Glomerular endothelial cell (primary cell): ENCODE measurements around the gene IL11. TPM values are rescaled to one million over a fixed set of nuclear protein-coding genes. Genes with fewer than 3 reads are reported as not detected.
A peak's percentile ranks its signal among the peaks of the same experiment; 100 is the strongest.
"Not testable (repeated sequence)": the region's sequence is repeated elsewhere in the genome, so short reads cannot be mapped to it uniquely, and the experiment has no call there.

Source experiments
- DNase-seq: peaks from one replicate; pipeline ENCODE4 v3.0.0-alpha.2; 2011; ENCODE audit warnings: low read depth, low spot score; ENCODE audit errors: extremely low read depth
- total RNA-seq: library from RNA; depleted of rRNA; stranded (reverse); fragments of >200 nt; gene quantifications from 2 replicates; pipeline ENCODE4 v1.2.3, GENCODE V29; 2015

Gene IL11
- total RNA-seq, 1 donor from 2014 or later: 3.1 TPM

- DNase-seq: peak; percentile 100
Observed at GRCh38 chr19:55339105-55339888, 31.0 kb downstream of the IL11 start, which contains the start of gene KMT5C. KMT5C (plus strand) TSS chr19:55339876; CDS start chr19:55341937, 2,061 bp downstream.

GRCh38 chr19:55336101-55336500 is 34.2 kb downstream of the IL11 start:
- no peak for DNase-seq

- DNase-seq: no peak
Observed at GRCh38 chr19:55333870-55334269, 36.4 kb downstream of the IL11 start.

DNA sequence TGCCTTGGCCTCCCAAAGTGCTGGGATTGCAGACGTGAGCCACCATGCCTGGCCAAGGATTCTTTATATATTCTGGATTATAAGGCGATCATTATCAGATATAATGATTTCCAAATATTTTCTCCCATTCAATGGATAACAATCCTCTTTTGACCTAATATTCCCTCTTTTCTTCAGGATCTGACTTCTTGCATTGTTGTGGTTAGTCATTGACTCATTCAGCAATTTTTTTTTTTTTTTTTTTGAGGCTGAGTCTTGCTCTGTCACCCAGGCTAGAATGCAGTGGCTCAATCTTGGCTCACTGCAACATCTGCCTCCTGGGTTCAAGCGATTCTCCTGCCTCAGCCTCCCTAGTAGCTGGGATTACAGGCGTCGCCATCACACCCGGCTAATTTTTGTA is 40.5 kb downstream of the IL11 start:
- DNase-seq: not testable (repeated sequence)

GRCh38 chr19:55328774-55329318 is 41.4 kb downstream of the IL11 start:
- not testable (repeated sequence) for DNase-seq

GRCh38 chr19:55325172-55325571 is 45.1 kb downstream of the IL11 start, which contains the start of gene TMEM150B:
TMEM150B (minus strand) TSS chr19:55325341; CDS start chr19:55321036, 4,305 bp downstream.
- no peak for DNase-seq

GRCh38 chr19:55324662-55325061 is 45.6 kb downstream of the IL11 start:
- DNase-seq: no peak

DNA sequence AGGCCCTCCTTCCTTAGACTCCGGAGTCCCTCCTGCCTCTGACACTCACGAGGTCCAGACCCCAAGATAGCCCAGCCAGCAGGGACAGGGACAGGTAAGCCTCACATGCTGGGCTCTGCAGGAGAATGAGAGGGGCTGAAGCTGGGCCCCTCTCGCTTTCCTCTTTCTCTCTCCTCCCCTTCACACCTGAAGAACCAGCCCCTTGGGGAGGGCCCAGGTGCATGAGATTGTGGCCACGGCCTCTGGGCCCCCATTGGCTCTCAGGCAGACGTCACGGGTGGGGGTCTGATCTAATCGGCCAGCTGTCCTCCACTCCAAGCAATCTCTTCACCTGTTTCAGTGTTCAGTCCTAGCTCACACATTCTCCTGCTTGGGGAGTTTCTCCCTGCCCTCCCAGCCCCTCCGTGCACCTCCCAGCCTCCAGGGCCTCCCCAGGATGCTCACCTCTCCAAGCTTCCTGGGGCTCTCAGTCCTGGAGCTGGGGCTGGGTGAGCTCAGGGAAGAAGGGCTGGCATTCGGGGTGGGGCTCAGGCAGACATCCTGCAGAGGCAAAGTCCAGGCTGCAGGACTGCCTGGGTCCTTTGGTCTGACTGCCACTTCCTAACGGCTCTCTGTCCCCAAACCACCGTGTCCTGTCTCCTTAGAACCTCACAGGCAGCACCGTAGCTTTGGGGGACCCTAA is 47.9 kb downstream of the IL11 start:
- DNase-seq: no peak

GRCh38 chr19:55321466-55322137 is 48.7 kb downstream of the IL11 start:
- DNase-seq: no peak

DNA sequence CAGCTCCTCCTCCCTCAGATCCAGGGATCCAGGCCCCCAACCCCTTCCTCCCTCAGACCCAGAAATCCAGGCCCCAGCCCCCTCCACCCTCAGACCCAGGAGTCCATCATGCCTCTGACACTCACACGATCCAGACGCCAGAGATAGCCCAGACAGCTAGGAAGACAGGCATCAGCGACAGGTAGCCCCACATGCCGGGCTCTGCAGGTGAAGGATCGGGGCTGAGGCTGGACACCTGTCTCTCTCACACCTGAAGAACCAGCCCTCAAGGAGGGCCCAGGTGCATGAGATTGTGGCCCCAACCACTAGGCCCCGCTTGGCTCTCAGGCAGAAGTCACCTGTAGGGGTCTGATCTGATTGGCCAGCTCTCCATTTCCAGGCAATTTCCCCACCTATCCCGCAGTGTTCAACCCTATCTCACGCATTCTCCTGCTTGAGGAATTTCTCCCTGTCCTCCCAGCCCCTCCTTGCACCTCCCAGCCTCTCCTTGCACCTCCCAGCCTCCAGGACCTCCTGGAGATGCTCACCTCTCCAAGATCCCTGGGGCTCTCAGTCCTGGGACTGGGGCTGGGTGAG is 49.3 kb downstream of the IL11 start:
- no peak for DNase-seq

- DNase-seq: no peak
Observed at GRCh38 chr19:55319785-55320184, 50.5 kb downstream of the IL11 start.

DNA sequence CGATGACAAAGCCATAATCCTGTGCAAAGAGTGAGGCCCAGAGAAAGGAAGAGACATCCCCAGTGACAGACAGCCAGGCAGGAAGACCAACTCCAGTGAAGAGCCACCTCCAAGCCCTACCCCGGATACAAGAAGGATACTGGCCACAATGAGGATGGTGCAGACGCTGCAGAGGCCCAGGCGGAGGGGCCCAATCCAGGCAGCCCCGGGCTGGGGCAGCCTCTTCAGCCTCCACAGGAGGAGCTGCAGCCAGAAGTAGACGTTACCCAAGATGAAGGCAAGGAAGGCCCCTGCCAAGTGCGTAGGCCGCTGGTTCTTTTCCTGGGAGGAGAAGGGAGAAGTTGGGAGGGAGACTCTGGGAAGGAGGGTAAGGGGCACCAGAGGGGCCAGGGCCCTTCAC is 53.6 kb downstream of the IL11 start:
- DNase-seq: no peak

- DNase-seq: no peak
Observed at GRCh38 chr19:55315956-55316525, 54.2 kb downstream of the IL11 start.

DNA sequence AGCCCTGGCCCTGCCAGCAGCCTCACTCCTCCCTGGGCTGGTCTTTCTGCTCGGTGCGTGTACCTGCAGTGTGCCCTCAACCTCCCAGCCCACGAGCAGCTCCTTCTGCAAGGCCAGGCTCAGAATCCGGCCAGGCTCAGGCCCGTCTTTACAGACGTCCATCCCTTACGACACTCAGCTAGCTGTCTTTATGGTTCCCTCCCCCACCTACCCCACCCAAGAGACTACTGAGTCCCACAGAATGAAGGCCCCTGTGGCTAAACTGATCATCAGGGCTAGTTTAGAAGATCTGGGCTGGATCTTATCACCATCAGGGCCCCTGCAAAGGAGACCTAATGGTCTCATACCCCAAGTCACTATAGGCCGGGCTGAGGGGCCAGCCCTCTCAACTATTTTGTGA is 55.9 kb downstream of the IL11 start:
- DNase-seq: no peak

Other genes with a start within 250 kb of the IL11 start
- 1.5 TPM in 1 of 2 replicates, not detected in the other for gene TNNT1, start 221.3 kb downstream of the IL11 start, total RNA-seq
- not detected in 2 replicates for gene TNNI3, start 212.7 kb downstream of the IL11 start, total RNA-seq
- 1.6 and 1.7 TPM in 2 replicates for gene DNAAF3, start 203.8 kb downstream of the IL11 start, total RNA-seq
- 0.06 and 0.92 TPM in 2 replicates for gene SYT5, start 190.2 kb downstream of the IL11 start, total RNA-seq
- 0.29 and 1.8 TPM in 2 replicates for gene PTPRH, start 161.0 kb downstream of the IL11 start, total RNA-seq
- 1.5 and 2.8 TPM in 2 replicates for gene TMEM86B, start 141.7 kb downstream of the IL11 start, total RNA-seq
- gene PPP6R1, start 111.4 kb downstream of the IL11 start, total RNA-seq: 49.6 and 66.3 TPM in 2 replicates
- gene HSPBP1, start 90.4 kb downstream of the IL11 start, total RNA-seq: 30.5 and 36.0 TPM in 2 replicates
- 1.2 and 3.0 TPM in 2 replicates for gene BRSK1, start 86.5 kb downstream of the IL11 start, total RNA-seq
- gene TMEM150B, start 45.1 kb downstream of the IL11 start, total RNA-seq: not detected in 2 replicates
- gene KMT5C, start 30.6 kb downstream of the IL11 start, total RNA-seq: 8.0 and 12.8 TPM in 2 replicates
- gene COX6B2, start 15.7 kb downstream of the IL11 start, total RNA-seq: not detected in 2 replicates
- gene GARIN5B, start 7.2 kb downstream of the IL11 start, total RNA-seq: not detected in 2 replicates
- gene TMEM190, start 6.4 kb upstream of the IL11 start, total RNA-seq: not detected in 2 replicates
- 0.58 and 1.3 TPM in 2 replicates for gene TMEM238, start 13.8 kb upstream of the IL11 start, total RNA-seq
- gene RPL28, start 15.5 kb upstream of the IL11 start, total RNA-seq: 597 and 618 TPM in 2 replicates
- 64.2 and 82.3 TPM in 2 replicates for gene UBE2S, start 37.3 kb upstream of the IL11 start, total RNA-seq
- not detected in 2 replicates for gene SHISA7, start 72.8 kb upstream of the IL11 start, total RNA-seq
- 52.1 and 73.1 TPM in 2 replicates for gene ISOC2, start 91.2 kb upstream of the IL11 start, total RNA-seq
- not detected in 2 replicates for gene C19orf85, start 94.3 kb upstream of the IL11 start, total RNA-seq
- 3.8 and 10.1 TPM in 2 replicates for gene ZNF628, start 106.2 kb upstream of the IL11 start, total RNA-seq
- gene NAT14, start 114.7 kb upstream of the IL11 start, total RNA-seq: 26.4 and 42.5 TPM in 2 replicates
- gene SSC5D, start 118.0 kb upstream of the IL11 start, total RNA-seq: 2.4 and 2.9 TPM in 2 replicates
- gene SBK2, start 166.7 kb upstream of the IL11 start, total RNA-seq: not detected in 2 replicates
- gene SBK3, start 175.1 kb upstream of the IL11 start, total RNA-seq: 1.3 and 1.5 TPM in 2 replicates
- 9.2 and 9.5 TPM in 2 replicates for gene ZNF579, start 210.4 kb upstream of the IL11 start, total RNA-seq
- 4.4 and 4.7 TPM in 2 replicates for gene FIZ1, start 229.1 kb upstream of the IL11 start, total RNA-seq
- 24.6 and 42.1 TPM in 2 replicates for gene ZNF524, start 229.8 kb upstream of the IL11 start, total RNA-seq
- gene ZNF865, start 235.2 kb upstream of the IL11 start, total RNA-seq: 5.7 and 13.1 TPM in 2 replicates